Gastroesophageal sphincter (tissue), 4 donors: ENCODE measurements around the gene COL7A1. TPM values are rescaled to one million over a fixed set of nuclear protein-coding genes. Genes with fewer than 3 reads are reported as not detected.

ENCODE experiments used
- ATAC-seq: fragments of 150-250 bp; one replicate; pipeline ENCODE4 v1.9.1; 2016; ENCODE audit warnings: mild to moderate bottlenecking, moderate library complexity
- H3K27ac ChIP-seq, 4 donors: fragments of 200-600 bp; sonication (generic) in 3 of 4; 1 replicate in 3 of 4; 2 replicates in 1 of 4; pipeline ENCODE4 v1.5.1; 2016 to 2019
- H3K27me3 ChIP-seq: fragments of 200-600 bp; sonication (generic); one replicate; pipeline ENCODE4 v1.5.1; 2019
- H3K36me3 ChIP-seq, 2 donors: fragments of 200-600 bp; sonication (generic); one replicate each; pipeline ENCODE4 v1.5.1; 2019; ENCODE audit warnings: control low read depth in 1 of 2
- H3K4me1 ChIP-seq, 3 donors: fragments of 200-600 bp; sonication (generic); 1 replicate in 2 of 3; 2 replicates in 1 of 3; pipeline ENCODE4 v1.5.1; 2016 to 2019; ENCODE audit warnings: control low read depth in 2 of 3
- H3K4me3 ChIP-seq, 2 donors: fragments of 200-600 bp; sonication (generic); one replicate each; pipeline ENCODE4 v1.5.1; 2019; ENCODE audit warnings: mild to moderate bottlenecking in 1 of 2, moderate library complexity in 1 of 2
- H3K9me3 ChIP-seq, 3 donors: fragments of 200-600 bp; sonication (generic); one replicate each; pipeline ENCODE4 v1.5.1; 2017 to 2019; ENCODE audit warnings: control low read depth in 2 of 3
- CTCF ChIP-seq, 4 experiments: fragments of 200-600 bp in 2 of 4; fragments of 450-650 bp in 2 of 4; sonication (generic) in 1 of 4; IDR thresholded peaks; one replicate each; pipeline ENCODE4 v1.5.1; 2017 to 2019; ENCODE audit warnings: antibody characterized with exemption in 4 of 4, mild to moderate bottlenecking in 2 of 4, moderate library complexity in 2 of 4
- EP300 ChIP-seq: sonication (generic); formaldehyde crosslinking; IDR thresholded peaks from one replicate; pipeline ENCODE4 v1.6.1; 2017; ENCODE audit warnings: antibody characterized with exemption, mild to moderate bottlenecking
- POLR2A ChIP-seq, 2 donors: fragments of 450-650 bp; IDR thresholded peaks; one replicate each; pipeline ENCODE4 v1.6.1; 2017; ENCODE audit warnings: antibody characterized with exemption in 2 of 2, mild to moderate bottlenecking in 2 of 2, moderate library complexity in 1 of 2
- POLR2AphosphoS5 ChIP-seq: sonication (generic); formaldehyde crosslinking; IDR thresholded peaks from one replicate; pipeline ENCODE4 v1.6.1; 2017; ENCODE audit warnings: antibody characterized with exemption
- whole genome bisulfite sequencing, 2 donors: methylation state at CpG; one replicate each; pipeline ENCODE4 v1.1.5; 2018; ENCODE audit warnings: low coverage in 1 of 2; 5-methylcytosine and 5-hydroxymethylcytosine counted together
- total RNA-seq, 4 donors: library from RNA; depleted of rRNA; stranded (reverse); fragments of >200 nt; gene quantifications; one replicate each; pipeline ENCODE4 v1.1.0, GENCODE V29; 2016

The COL7A1 gene
- total RNA-seq, 4 donors from 2014 or later: 1.7 to 3.9 (median 1.9) TPM

GRCh38 chr3:48567090-48567489, 28.0 kb downstream of the COL7A1 start:
- H3K36me3 ChIP-seq: no peaks in the 10 kb centered on the region
- no peaks in the 10 kb centered on the region for H3K27me3 ChIP-seq
- H3K27ac ChIP-seq: no peak overlapping the region
- no peaks in the 10 kb centered on the region for H3K4me1 ChIP-seq
- TF ChIP-seq POLR2A (IDR thresholded peaks at IDR 0.05): no peak
- no peak for TF ChIP-seq POLR2AphosphoS5
- no peak for TF ChIP-seq EP300
- no peak for TF ChIP-seq CTCF (IDR thresholded peaks at IDR 0.05)
- 89% methylated on average over 3 to 5 of the region's 5 CpGs for WGBS, 2 donors
- no peaks in the 10 kb centered on the region for H3K9me3 ChIP-seq
- no peak overlapping the region for H3K4me3 ChIP-seq
- ATAC-seq: no peak

- Histone ChIP-seq H3K4me1 (peaks cover 0 to 3% (median 0%) of the 10 kb centered on the region in 3 donors), H3K4me3 (no peak overlapping the region), H3K27me3 (no peaks in the 10 kb centered on the region), H3K27ac (no peak overlapping the region), H3K9me3 (no peaks in the 10 kb centered on the region), H3K36me3 (no peaks in the 10 kb centered on the region)
- TF ChIP-seq EP300 (no peak), CTCF (IDR thresholded peaks at IDR 0.05) (no peak), POLR2A (IDR thresholded peaks at IDR 0.05) (no peak), POLR2AphosphoS5 (no peak)
- no peak for ATAC-seq
- no CpG with 5 or more reads among the region's 9 CpGs for WGBS, 2 donors
Measured at GRCh38 chr3:48566401-48566760, 28.7 kb downstream of the COL7A1 start.

GRCh38 chr3:48565591-48566400, 29.3 kb downstream of the COL7A1 start:
- no peaks in the 10 kb centered on the region for H3K36me3 ChIP-seq
- WGBS, 2 donors: 31 to 47% methylated on average over 2 to 4 of the region's 7 CpGs
- no peak for ATAC-seq
- peaks cover 0 to 9% (median 5%) of the 10 kb centered on the region in 3 donors for H3K4me1 ChIP-seq
- TF ChIP-seq POLR2A (IDR thresholded peaks at IDR 0.05) (no peak), POLR2AphosphoS5 (no peak), EP300 (no peak), CTCF (IDR thresholded peaks at IDR 0.05) (no peak)
- H3K27ac ChIP-seq: no peak overlapping the region
- H3K4me3 ChIP-seq: no peak overlapping the region
- H3K9me3 ChIP-seq: no peaks in the 10 kb centered on the region
- no peaks in the 10 kb centered on the region for H3K27me3 ChIP-seq

GRCh38 chr3:48565186-48565585, 29.9 kb downstream of the COL7A1 start:
- Histone ChIP-seq H3K27me3 (no peaks in the 10 kb centered on the region), H3K4me3 (no peak overlapping the region), H3K9me3 (no peaks in the 10 kb centered on the region), H3K36me3 (no peaks in the 10 kb centered on the region), H3K27ac (no peak overlapping the region), H3K4me1 (peaks cover 0 to 15% (median 11%) of the 10 kb centered on the region in 3 donors)
- no peak for TF ChIP-seq POLR2A (IDR thresholded peaks at IDR 0.05)
- no peak for TF ChIP-seq EP300
- TF ChIP-seq POLR2AphosphoS5: no peak
- no peak for TF ChIP-seq CTCF (IDR thresholded peaks at IDR 0.05)
- WGBS, 2 donors: no CpG with 5 or more reads among the region's 11 CpGs
- no peak for ATAC-seq

GRCh38 chr3:48564667-48565066, 30.5 kb downstream of the COL7A1 start:
- H3K4me3 ChIP-seq: no peak overlapping the region
- H3K27me3 ChIP-seq: no peaks in the 10 kb centered on the region
- no peaks in the 10 kb centered on the region for H3K36me3 ChIP-seq
- no CpG with 5 or more reads among the region's 11 CpGs for WGBS, 2 donors
- H3K9me3 ChIP-seq: no peaks in the 10 kb centered on the region
- H3K27ac ChIP-seq: peak overlapping the region in 1 of 4 donors; percentile 31
- peaks cover 0 to 20% (median 15%) of the 10 kb centered on the region in 3 donors for H3K4me1 ChIP-seq
- TF ChIP-seq POLR2AphosphoS5: no peak
- TF ChIP-seq POLR2A (IDR thresholded peaks at IDR 0.05): no peak
- no peak for TF ChIP-seq CTCF (IDR thresholded peaks at IDR 0.05)
- no peak for TF ChIP-seq EP300
- ATAC-seq: no peak
